Measurements from ENCODE around the gene TMEM164.

- TF ChIP-seq CTCF (conservative IDR thresholded peaks at IDR 0.05 in 1 of 2, IDR thresholded peaks at IDR 0.05 in 1 of 2; ENCODE audit: extremely low read depth in 1 of 2, insufficient read depth in 1 of 2, low read depth in 1 of 2, low read length in 2 of 2) (no peak), EZH2 (IDR thresholded peaks at IDR 0.05; ENCODE audit: borderline replicate concordance, low read length) (no peak)
Observed at GRCh38 chrX:110133735-110134370, 130.9 kb downstream of the TMEM164 start.

Measured in mammary epithelial cell (primary cell).